K562 (cell line): ENCODE measurements around the gene RSPRY1. TPM values are rescaled to one million over a fixed set of nuclear protein-coding genes. Genes with fewer than 3 reads are reported as not detected.
A peak's percentile ranks its signal among the peaks of the same experiment; 100 is the strongest.

Experiments
- ATAC-seq: fragments of 200-7000 bp; cut with Tn5 transposase; 3 replicates; pipeline ENCODE4 v1.9.1; 2020; ENCODE audit warnings: moderate library complexity
- BruUV-seq: library from RNA; stranded (reverse); fragments of 400-500 nt; replicated peaks from 2 replicates; lab custom pipeline; 2021; lab: Mats Ljungman, UMichigan
- CTCF ChIA-PET: fragments of 300-600 bp; formaldehyde crosslinking; extraction: SDS; loops from one replicate; lab custom pipeline; 2021; ENCODE audit warnings: low intra/inter-chr PET ratio; lab: Yijun Ruan, JAX
- POLR2A ChIA-PET: fragments of 300-600, 350-650 bp; sonication (Branson Sonifier 250); formaldehyde crosslinking; extraction: SDS; loops from one replicate; lab custom pipeline; 2021; ENCODE audit warnings: antibody characterized with exemption, inconsistent platforms; lab: Yijun Ruan, JAX
- DNase-seq, 4 experiments: peaks; one replicate each; pipeline versions ENCODE4 v3.0.0 to v3.0.0-alpha.2; 2011 to 2018; ENCODE audit warnings: low spot score in 3 of 4, mixed read lengths in 3 of 4; ENCODE audit errors: extremely low read depth in 1 of 4
- FAIRE-seq: peaks from 2 replicates; lab custom pipeline; 2011; peaks lifted over from hg19 to GRCh38; lab: Jason Lieb, UNC
- H2AFZ ChIP-seq: 2 replicates; pipeline ENCODE4 v1.6.0; 2011; ENCODE audit warnings: low read depth, low read length, control low read depth, inconsistent platforms
- H3K27ac ChIP-seq: fragments of 200-600 bp; 3 replicates; pipeline ENCODE4 v1.8.0; 2011; ENCODE audit warnings: low read depth, mild to moderate bottlenecking, control low read depth, inconsistent platforms, low read length, moderate library complexity, mixed read lengths; ENCODE audit errors: extremely low read depth
- H3K27me3 ChIP-seq, 2 experiments: fragments of 300-600 bp in 1 of 2; 2 replicates in 1 of 2; 3 replicates in 1 of 2; pipeline versions ENCODE4 v1.6.0 to v1.8.0; 2011; ENCODE audit warnings: inconsistent platforms in 2 of 2, low read length in 2 of 2, mild to moderate bottlenecking in 1 of 2, mixed read lengths in 1 of 2, moderate library complexity in 1 of 2; ENCODE audit not compliant: control insufficient read depth in 2 of 2, insufficient read depth in 2 of 2
- H3K36me3 ChIP-seq: fragments of 300-600 bp; 3 replicates; pipeline ENCODE4 v1.8.0; 2011; ENCODE audit warnings: mild to moderate bottlenecking, low read length, inconsistent platforms; ENCODE audit not compliant: control insufficient read depth, insufficient read depth
- H3K4me1 ChIP-seq, 2 experiments: fragments of 200-600 bp in 1 of 2; replicated peaks in 1 of 2; 2 replicates in 1 of 2; 3 replicates in 1 of 2; pipeline versions ENCODE4 v1.5.1 to v1.8.0; 2011; ENCODE audit warnings: inconsistent platforms in 2 of 2, low read length in 2 of 2, mild to moderate bottlenecking in 1 of 2, mixed read lengths in 1 of 2, moderate library complexity in 1 of 2; ENCODE audit not compliant: control insufficient read depth in 2 of 2, insufficient read depth in 2 of 2
- H3K4me2 ChIP-seq: 2 replicates; pipeline ENCODE4 v1.6.1; 2011; ENCODE audit warnings: low read length, control low read depth, inconsistent platforms, mixed read lengths; ENCODE audit not compliant: insufficient read depth
- H3K4me3 ChIP-seq: fragments of 200-600 bp; sonication (generic), shearing (Covaris generic); 2 replicates; pipeline ENCODE4 v1.5.1; 2016; ENCODE audit warnings: control low read depth, inconsistent platforms
- H3K79me2 ChIP-seq: fragments of 200-600 bp; 3 replicates; pipeline ENCODE4 v1.8.0; 2011; ENCODE audit warnings: low read length, inconsistent platforms; ENCODE audit not compliant: control insufficient read depth, insufficient read depth
- H3K9ac ChIP-seq, 2 experiments: 2 replicates each; pipeline versions ENCODE4 v1.6.0 to v1.6.1; 2011; ENCODE audit warnings: low read depth in 2 of 2, low read length in 2 of 2, control low read depth in 1 of 2, inconsistent platforms in 1 of 2, mild to moderate bottlenecking in 1 of 2, mixed read lengths in 1 of 2; ENCODE audit not compliant: insufficient read depth in 1 of 2
- H3K9me1 ChIP-seq: one replicate; pipeline ENCODE4 v1.6.0; 2011; ENCODE audit warnings: inconsistent platforms, mild to moderate bottlenecking, low read length, moderate library complexity; ENCODE audit not compliant: control insufficient read depth, insufficient read depth
- H3K9me3 ChIP-seq: replicated peaks from 2 replicates; pipeline ENCODE4 v1.5.1; 2011; ENCODE audit warnings: low read depth, low read length, inconsistent platforms; ENCODE audit not compliant: control insufficient read depth, insufficient read depth
- H4K20me1 ChIP-seq: replicated peaks from 2 replicates; pipeline ENCODE4 v1.6.1; 2011; ENCODE audit warnings: low read length, inconsistent platforms, mixed read lengths; ENCODE audit not compliant: control insufficient read depth, insufficient read depth
- BACH1 ChIP-seq: fragments of 200-800 bp; sonication (Bioruptor generic); IDR thresholded peaks from 2 replicates; pipeline ENCODE4 v1.6.1; 2016; ENCODE audit warnings: missing genetic modification characterization, missing compliant biosample characterization
- DNMT1 ChIP-seq: fragments of 450-650 bp; IDR thresholded peaks from 2 replicates; pipeline ENCODE4 v1.6.1; 2016; ENCODE audit warnings: antibody characterized with exemption, mild to moderate bottlenecking
- DPF2 ChIP-seq: fragments of 450-650 bp; IDR thresholded peaks from 2 replicates; pipeline ENCODE4 v1.6.1; 2016
- ELF1 ChIP-seq: fragments of 200-800 bp; sonication (Bioruptor generic); IDR thresholded peaks from 2 replicates; pipeline ENCODE4 v1.6.1; 2016; ENCODE audit warnings: missing genetic modification characterization, missing compliant biosample characterization
- KHSRP ChIP-seq: fragments of 450-650 bp; IDR thresholded peaks from 2 replicates; pipeline ENCODE4 v1.6.1; 2017
- KLF1 ChIP-seq: fragments of 450-650 bp; IDR thresholded peaks from 2 replicates; pipeline ENCODE4 v1.6.1; 2016; ENCODE audit warnings: missing genetic modification characterization, missing compliant biosample characterization
- LARP7 ChIP-seq: fragments of 450-650 bp; IDR thresholded peaks from 2 replicates; pipeline ENCODE4 v1.6.1; 2016
- MEF2A ChIP-seq: IDR thresholded peaks from 2 replicates; pipeline ENCODE4 v1.6.1; 2011; ENCODE audit warnings: low read depth, mild to moderate bottlenecking, low read length, moderate library complexity; ENCODE audit not compliant: control insufficient read depth
- NFIC ChIP-seq: fragments of 450-650 bp; IDR thresholded peaks from 2 replicates; pipeline ENCODE4 v1.6.1; 2017; ENCODE audit warnings: mild to moderate bottlenecking, inconsistent platforms
- NKRF ChIP-seq: fragments of 450-650 bp; IDR thresholded peaks from 2 replicates; pipeline ENCODE4 v1.6.1; 2016; ENCODE audit warnings: borderline replicate concordance
- RBBP5 ChIP-seq: fragments of 200-600 bp; sonication (generic); IDR thresholded peaks from 2 replicates; pipeline ENCODE4 v1.6.1; 2012; ENCODE audit warnings: borderline replicate concordance, mild to moderate bottlenecking, low read length, control low read depth, inconsistent platforms; ENCODE audit not compliant: insufficient read depth, poor library complexity, severe bottlenecking
- SAFB ChIP-seq: fragments of 200-400 bp; formaldehyde crosslinking; IDR thresholded peaks from 2 replicates; pipeline ENCODE4 v1.6.1; 2017; ENCODE audit warnings: low read depth, low read length, borderline replicate concordance
- SMARCA4 ChIP-seq: fragments of 450-650 bp; IDR thresholded peaks from 2 replicates; pipeline ENCODE4 v1.6.1; 2016
- TAF1 ChIP-seq: IDR thresholded peaks from 2 replicates; pipeline ENCODE4 v1.6.1; 2011; ENCODE audit warnings: mild to moderate bottlenecking, low read length, moderate library complexity; ENCODE audit not compliant: insufficient read depth, control insufficient read depth, severe bottlenecking; ENCODE audit errors: extremely low read depth
- TAF7 ChIP-seq: fragments of 450-650 bp; IDR thresholded peaks from 2 replicates; pipeline ENCODE4 v1.6.1; 2016; ENCODE audit warnings: missing genetic modification characterization, missing compliant biosample characterization
- TAF9B ChIP-seq: fragments of 450-650 bp; IDR thresholded peaks from 2 replicates; pipeline ENCODE4 v1.6.1; 2018; ENCODE audit warnings: mild to moderate bottlenecking; ENCODE audit not compliant: partially characterized antibody
- ZEB2 ChIP-seq: fragments of 450-650 bp; IDR thresholded peaks from 2 replicates; pipeline ENCODE4 v1.6.1; 2016
- ZNF134 ChIP-seq: fragments of 250-450 bp; sonication (Bioruptor Pico); conservative IDR thresholded peaks from 2 replicates; pipeline ENCODE4 v1.4.0; 2020
- WGBS: fragments of 100-300 bp; shearing (Covaris generic); methylation state at CpG from one replicate; pipeline ENCODE4 v1.1.6; 2016; ENCODE audit warnings: low coverage, mixed read lengths; ENCODE audit not compliant: insufficient coverage; ENCODE audit errors: missing lambda C conversion rate; 5-methylcytosine and 5-hydroxymethylcytosine counted together
- in situ Hi-C: fragments of 300-500 bp; cut with MboI; formaldehyde crosslinking; loops from 4 replicates; pipeline ENCODE4 v1.15.0; 2018; ENCODE audit warnings: inconsistent platforms, mixed read lengths
- intact Hi-C: fragments of 100-400 bp; cut with micrococcal nuclease; formaldehyde crosslinking; loops from 2 replicates; pipeline ENCODE4 v1.14.2; 2022
- polyA plus RNA-seq, 8 experiments: library from polyadenylated mRNA; depleted of rRNA in 4 of 8; stranded (reverse) in 5 of 8; unstranded in 3 of 8; fragments of >200 nt; fragmentation: Nextera tagmentation in 2 of 8; fragmentation: Illumina TruSeq in 1 of 8; extraction: Ambion mirVana in 2 of 8; extraction: Trizol in 1 of 8; gene quantifications; 2 replicates each; pipeline versions ENCODE4 v1.2.1 to v1.2.3, GENCODE V29; 2011 to 2014; ENCODE audit warnings: inconsistent platforms in 1 of 8, missing spikeins in 1 of 8
- total RNA-seq, 7 experiments: library from RNA; depleted of rRNA in 6 of 7; stranded (reverse); fragments of >200 nt in 6 of 7; fragmentation: Illumina TruSeq in 2 of 7; extraction: Trizol in 2 of 7; gene quantifications; 2 replicates each; pipeline versions ENCODE4 v1.2.1 to v1.2.3, GENCODE V29; 2011 to 2021; ENCODE audit warnings: low replicate concordance in 1 of 7
- TF ChIP-seq, protein P1 (sequence below): sonication (generic); formaldehyde crosslinking; IDR thresholded peaks from 2 replicates; pipeline ENCODE4 v1.8.1; 2023; ENCODE audit warnings: mild to moderate bottlenecking, missing genetic modification reagents
- TF ChIP-seq, protein P2 (sequence below), 2 experiments: IDR thresholded peaks; 2 replicates each; pipeline ENCODE4 v1.6.1; 2011; ENCODE audit warnings: borderline replicate concordance in 1 of 2, control low read depth in 1 of 2, low read depth in 1 of 2, low read length in 1 of 2, mild to moderate bottlenecking in 1 of 2, mixed read lengths in 1 of 2, moderate library complexity in 1 of 2; ENCODE audit not compliant: insufficient read depth in 1 of 2, insufficient read length in 1 of 2, poor library complexity in 1 of 2, severe bottlenecking in 1 of 2; ENCODE audit errors: extremely low read depth in 1 of 2

The RSPRY1 gene
- total and polyA plus RNA-seq, 9 of the 15 experiments (the other 6 are each of a cell fraction or from before 2014, with no cell fraction given): 10.2 to 27.8 (median 20.8) TPM

- H3K9me3 ChIP-seq: no peaks in the 10 kb centered on the region
- H3K9ac ChIP-seq: peak overlapping the region; percentile 91 to 97
- ChIA-PET CTCF (interaction anchor here (0.6 kb wide), 1 partner anchor 25 kb away, joined by 3 read pairs; no protein-coding TSS in a partner anchor), POLR2A (interaction anchor here (0.6 to 1.2 kb wide), 14 partner anchors 8 to 1273 kb away, joined by 3 to 8 read pairs (median 3); partner anchors contain the start of gene ARL2BP)
- H4K20me1 ChIP-seq: no peaks in the 10 kb centered on the region
- H2AFZ ChIP-seq: peak overlapping the region; percentile 83
- peaks cover 7% of the 10 kb centered on the region; the same call in 1 of the 3 replicates for H3K36me3 ChIP-seq
- peak overlapping the region; percentile 93 for H3K27ac ChIP-seq
- DNase-seq: peak in 3 of 4 experiments; percentile 40 to 55 (median 49)
- H3K4me3 ChIP-seq: peak overlapping the region; percentile 94
- H3K4me1 ChIP-seq: peaks cover 6 to 9% of the 10 kb centered on the region in 2 experiments
- H3K9me1 ChIP-seq: no peaks in the 10 kb centered on the region
- no peak for FAIRE-seq
- BruUV-seq: TSS peak; percentile 77
- WGBS: 1% methylated on average over 37 of the region's 37 CpGs
- H3K79me2 ChIP-seq: peaks cover 94% of the 10 kb centered on the region
- intact Hi-C loops: no loop called here
- in situ Hi-C loops: no loop called here
- no peaks in the 10 kb centered on the region for H3K27me3 ChIP-seq
- H3K4me2 ChIP-seq: peak overlapping the region; percentile 84
- peak; percentile 41 for ATAC-seq
- TF ChIP-seq NKRF (peak; percentile 85), TAF9B (peak; percentile 25), LARP7 (peak; percentile 63; the same call in 1 of the 2 replicates), KLF1 (tag) (peak; percentile 25; the same call in 1 of the 2 replicates), BACH1 (no peak), ZNF134 (CRISPR knock-in tag) (no peak), RBBP5 (peak; percentile 85), ZEB2 (peak; percentile 49; the same call in 1 of the 2 replicates), SMARCA4 (0 out of 2 replicates have a peak, but pooled peaks have one; percentile 37), MEF2A (no peak), NFIC (peak; percentile 87), DNMT1 (peak; percentile 43; the same call in 1 of the 2 replicates), TAF7 (tag) (peak; percentile 50; the same call in 1 of the 2 replicates), DPF2 (peak; percentile 26; the same call in 1 of the 2 replicates), ELF1 (tag) (no peak), TAF1 (peak; percentile 50), KHSRP (no peak), SAFB (no peak)
- TF ChIP-seq, protein P1, sequence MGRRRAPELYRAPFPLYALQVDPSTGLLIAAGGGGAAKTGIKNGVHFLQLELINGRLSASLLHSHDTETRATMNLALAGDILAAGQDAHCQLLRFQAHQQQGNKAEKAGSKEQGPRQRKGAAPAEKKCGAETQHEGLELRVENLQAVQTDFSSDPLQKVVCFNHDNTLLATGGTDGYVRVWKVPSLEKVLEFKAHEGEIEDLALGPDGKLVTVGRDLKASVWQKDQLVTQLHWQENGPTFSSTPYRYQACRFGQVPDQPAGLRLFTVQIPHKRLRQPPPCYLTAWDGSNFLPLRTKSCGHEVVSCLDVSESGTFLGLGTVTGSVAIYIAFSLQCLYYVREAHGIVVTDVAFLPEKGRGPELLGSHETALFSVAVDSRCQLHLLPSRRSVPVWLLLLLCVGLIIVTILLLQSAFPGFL: 0 out of 2 replicates have a peak, but pooled peaks have one; percentile 29
- TF ChIP-seq, protein P2, sequence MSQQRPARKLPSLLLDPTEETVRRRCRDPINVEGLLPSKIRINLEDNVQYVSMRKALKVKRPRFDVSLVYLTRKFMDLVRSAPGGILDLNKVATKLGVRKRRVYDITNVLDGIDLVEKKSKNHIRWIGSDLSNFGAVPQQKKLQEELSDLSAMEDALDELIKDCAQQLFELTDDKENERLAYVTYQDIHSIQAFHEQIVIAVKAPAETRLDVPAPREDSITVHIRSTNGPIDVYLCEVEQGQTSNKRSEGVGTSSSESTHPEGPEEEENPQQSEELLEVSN (IDR thresholded peaks at IDR 0.05; ENCODE audit: borderline replicate concordance in 1 of 2, extremely low read depth in 1 of 2, insufficient read depth in 1 of 2, insufficient read length in 1 of 2, low read depth in 1 of 2, low read length in 1 of 2, poor library complexity in 1 of 2, severe bottlenecking in 1 of 2): peak in 1 of 2 experiments; percentile 17
Observed at GRCh38 chr16:57185446-57185944, 634 bp upstream of the RSPRY1 start.
